IPS-15b (cell line): ENCODE data around the gene ADAMTSL3.
"Not testable (repeated sequence)": the region's sequence is repeated elsewhere in the genome, so short reads cannot be mapped to it uniquely, and the experiment has no call there.

ENCODE experiments used
- H3K27me3 ChIP-seq: one replicate; pipeline ENCODE4 v1.6.1; 2013; ENCODE audit warnings: low read length; ENCODE audit not compliant: control insufficient read depth, insufficient read depth
- H3K36me3 ChIP-seq: one replicate; pipeline ENCODE4 v1.6.1; 2013; ENCODE audit warnings: low read length; ENCODE audit not compliant: control insufficient read depth, insufficient read depth
- H3K4me1 ChIP-seq: one replicate; pipeline ENCODE4 v1.6.1; 2013; ENCODE audit warnings: mild to moderate bottlenecking, low read length; ENCODE audit not compliant: control insufficient read depth, insufficient read depth
- H3K4me3 ChIP-seq: one replicate; pipeline ENCODE4 v1.5.1; 2013; ENCODE audit warnings: low read depth, low read length
- H3K9ac ChIP-seq: one replicate; pipeline ENCODE4 v1.6.1; 2013; ENCODE audit warnings: low read depth, mild to moderate bottlenecking, low read length
- H3K9me3 ChIP-seq: one replicate; pipeline ENCODE4 v1.6.1; 2013; ENCODE audit warnings: mild to moderate bottlenecking, low read length; ENCODE audit not compliant: control insufficient read depth, insufficient read depth

The ADAMTSL3 gene

GRCh38 chr15:83733206-83733605 is 79.3 kb downstream of the ADAMTSL3 start:
- Histone ChIP-seq H3K9me3 (no peaks in the 10 kb centered on the region), H3K4me3 (no peak overlapping the region), H3K27me3 (no peaks in the 10 kb centered on the region), H3K4me1 (peaks cover 3% of the 10 kb centered on the region), H3K9ac (no peak overlapping the region), H3K36me3 (no peaks in the 10 kb centered on the region)

GRCh38 chr15:83733691-83734090 is 79.8 kb downstream of the ADAMTSL3 start:
- Histone ChIP-seq H3K9ac (no peak overlapping the region), H3K4me1 (peaks cover 3% of the 10 kb centered on the region), H3K27me3 (no peaks in the 10 kb centered on the region)

DNA sequence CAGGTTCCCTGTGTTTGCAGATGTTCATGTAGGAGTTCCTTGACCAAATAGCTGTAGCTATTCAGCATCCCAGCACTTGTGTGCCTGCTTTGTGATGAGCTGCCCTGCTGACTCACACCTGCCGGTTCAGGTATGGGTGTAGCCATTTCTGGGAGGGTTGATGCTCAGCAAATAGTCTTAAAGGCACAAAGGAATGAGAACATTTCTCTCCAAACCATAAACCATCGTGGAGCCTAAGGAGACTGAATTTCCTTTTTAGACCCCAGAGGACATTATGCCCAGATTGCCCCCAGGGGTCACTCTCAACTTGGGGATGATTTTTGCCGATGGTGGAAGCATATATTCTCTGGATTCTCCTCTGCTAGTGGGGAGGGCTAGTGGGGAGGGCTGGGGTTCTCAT is 80.6 kb downstream of the ADAMTSL3 start:
- no peaks in the 10 kb centered on the region for H3K9me3 ChIP-seq
- peaks cover 3% of the 10 kb centered on the region for H3K4me1 ChIP-seq
- no peaks in the 10 kb centered on the region for H3K36me3 ChIP-seq
- H3K4me3 ChIP-seq = no peak overlapping the region
- no peak overlapping the region for H3K9ac ChIP-seq
- no peaks in the 10 kb centered on the region for H3K27me3 ChIP-seq

More at GRCh38 chr15:83733691-83734090, 79.8 kb downstream of the ADAMTSL3 start:
- H3K4me3 ChIP-seq = no peak overlapping the region
- no peaks in the 10 kb centered on the region for H3K36me3 ChIP-seq
- no peaks in the 10 kb centered on the region for H3K9me3 ChIP-seq

- Histone ChIP-seq H3K9me3 (no peaks in the 10 kb centered on the region), H3K36me3 (no peaks in the 10 kb centered on the region), H3K4me3 (no peak overlapping the region), H3K27me3 (no peaks in the 10 kb centered on the region), H3K4me1 (no peaks in the 10 kb centered on the region), H3K9ac (no peak overlapping the region)
Measured at GRCh38 chr15:83739629-83740028, 85.7 kb downstream of the ADAMTSL3 start.

GRCh38 chr15:83745771-83746170 is 91.8 kb downstream of the ADAMTSL3 start:
- no peaks in the 10 kb centered on the region for H3K4me1 ChIP-seq
- no peaks in the 10 kb centered on the region for H3K27me3 ChIP-seq
- H3K9me3 ChIP-seq = no peaks in the 10 kb centered on the region
- no peak overlapping the region for H3K4me3 ChIP-seq
- no peaks in the 10 kb centered on the region for H3K36me3 ChIP-seq
- H3K9ac ChIP-seq = no peak overlapping the region

DNA sequence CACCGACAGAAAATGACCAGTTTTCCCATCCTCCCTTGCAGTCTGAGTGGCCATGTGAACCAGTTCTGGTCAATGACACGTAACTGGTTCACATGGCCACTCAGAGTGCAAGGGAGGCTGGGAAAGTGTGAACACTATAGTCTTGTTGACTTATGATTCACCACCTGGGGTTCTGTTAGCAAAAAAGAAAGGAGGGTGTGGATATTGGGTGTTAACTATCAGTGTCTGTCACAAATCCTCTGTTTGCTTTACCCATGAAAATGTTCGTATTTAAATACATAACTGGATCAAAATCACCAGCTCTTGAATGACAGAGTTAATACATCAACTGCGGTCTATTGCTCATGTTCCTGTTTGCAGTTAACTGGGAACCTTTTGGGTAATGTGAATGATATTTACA is 92.3 kb downstream of the ADAMTSL3 start:
- H3K36me3 ChIP-seq = no peaks in the 10 kb centered on the region
- H3K4me3 ChIP-seq = no peak overlapping the region
- no peaks in the 10 kb centered on the region for H3K4me1 ChIP-seq
- H3K9me3 ChIP-seq = no peaks in the 10 kb centered on the region
- no peak overlapping the region for H3K9ac ChIP-seq
- no peaks in the 10 kb centered on the region for H3K27me3 ChIP-seq

DNA sequence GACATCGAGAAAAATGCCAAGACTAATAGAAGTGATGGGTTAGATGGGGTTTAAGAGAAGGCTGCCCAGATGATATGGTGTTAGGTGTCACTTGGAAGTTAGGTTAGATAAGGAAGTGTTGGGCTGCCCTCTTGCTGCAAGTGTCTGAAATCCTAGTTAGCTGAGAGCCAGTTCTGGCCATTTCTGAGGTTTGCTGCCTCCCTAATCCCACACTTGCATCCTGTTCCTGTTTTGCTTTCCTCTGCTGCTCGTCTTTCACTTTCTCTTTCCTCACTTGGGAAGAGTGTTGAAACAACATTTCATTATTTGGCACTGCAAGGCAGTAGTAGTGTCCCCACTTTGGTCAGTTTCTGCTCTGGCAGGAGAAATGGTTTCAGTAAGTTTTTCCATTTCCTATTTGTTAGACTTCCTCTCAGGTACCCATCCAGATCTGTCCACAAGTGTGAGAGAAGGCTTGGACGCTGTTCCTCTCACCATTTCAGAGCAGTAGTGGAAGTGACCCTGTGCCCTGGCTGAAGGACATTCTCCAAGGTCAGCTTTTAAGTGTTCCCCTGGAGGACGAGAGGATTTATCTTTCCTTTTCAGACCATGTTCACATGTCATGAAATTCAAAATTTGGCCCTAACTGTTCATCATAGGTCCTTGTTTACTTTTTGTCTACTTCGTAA is 93.3 kb downstream of the ADAMTSL3 start:
- Histone ChIP-seq H3K4me3 (no peak overlapping the region), H3K9me3 (no peaks in the 10 kb centered on the region), H3K27me3 (no peaks in the 10 kb centered on the region), H3K4me1 (no peaks in the 10 kb centered on the region), H3K9ac (no peak overlapping the region), H3K36me3 (no peaks in the 10 kb centered on the region)

- H3K4me3 ChIP-seq = no peak overlapping the region
- H3K9ac ChIP-seq = no peak overlapping the region
- H3K9me3 ChIP-seq = no peaks in the 10 kb centered on the region
- H3K36me3 ChIP-seq = no peaks in the 10 kb centered on the region
- H3K4me1 ChIP-seq = no peaks in the 10 kb centered on the region
- H3K27me3 ChIP-seq = no peaks in the 10 kb centered on the region
Measured at GRCh38 chr15:83747718-83748110, 93.8 kb downstream of the ADAMTSL3 start.

DNA sequence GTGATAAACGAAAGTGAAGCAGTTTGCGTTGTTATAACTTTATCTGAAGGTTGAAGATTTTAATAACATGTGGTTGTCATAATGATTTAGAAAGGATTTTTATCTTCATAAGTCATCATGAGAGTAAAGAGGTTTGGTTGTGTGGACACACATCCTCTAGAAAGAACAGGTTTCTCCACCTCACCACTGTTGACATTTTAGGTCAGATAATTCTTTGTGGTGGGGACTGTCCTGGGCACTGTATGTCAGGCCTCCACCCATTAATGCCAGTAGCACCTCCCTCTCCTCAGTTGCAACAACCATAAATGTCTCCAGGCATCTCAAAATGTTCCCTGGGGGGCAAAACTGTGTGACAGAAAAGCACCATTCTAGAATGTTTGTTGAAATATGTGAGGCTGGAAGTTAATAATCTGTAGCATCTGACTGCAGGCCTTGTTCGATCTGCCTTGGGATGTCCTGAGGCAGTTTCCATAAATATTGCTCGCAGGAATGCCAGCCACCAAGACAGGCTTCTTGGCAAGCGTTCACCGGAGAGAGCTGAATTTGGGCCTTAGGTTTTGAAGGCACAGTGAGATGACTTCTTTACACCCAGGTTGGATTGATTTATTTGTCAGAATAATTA is 100.1 kb downstream of the ADAMTSL3 start:
- Histone ChIP-seq H3K4me1 (no peaks in the 10 kb centered on the region), H3K4me3 (no peak overlapping the region), H3K27me3 (no peaks in the 10 kb centered on the region), H3K9me3 (no peaks in the 10 kb centered on the region), H3K36me3 (no peaks in the 10 kb centered on the region), H3K9ac (no peak overlapping the region)

GRCh38 chr15:83757291-83757690 is 103.4 kb downstream of the ADAMTSL3 start:
- not testable (repeated sequence) for H3K36me3 ChIP-seq, H3K9me3 ChIP-seq, H3K4me1 ChIP-seq, H3K4me3 ChIP-seq, H3K27me3 ChIP-seq, H3K9ac ChIP-seq

- H3K36me3 ChIP-seq = no peaks in the 10 kb centered on the region
- no peaks in the 10 kb centered on the region for H3K4me1 ChIP-seq
- no peaks in the 10 kb centered on the region for H3K9me3 ChIP-seq
- no peaks in the 10 kb centered on the region for H3K27me3 ChIP-seq
- no peak overlapping the region for H3K9ac ChIP-seq
- no peak overlapping the region for H3K4me3 ChIP-seq
Measured at GRCh38 chr15:83762367-83762766, 108.4 kb downstream of the ADAMTSL3 start.

DNA sequence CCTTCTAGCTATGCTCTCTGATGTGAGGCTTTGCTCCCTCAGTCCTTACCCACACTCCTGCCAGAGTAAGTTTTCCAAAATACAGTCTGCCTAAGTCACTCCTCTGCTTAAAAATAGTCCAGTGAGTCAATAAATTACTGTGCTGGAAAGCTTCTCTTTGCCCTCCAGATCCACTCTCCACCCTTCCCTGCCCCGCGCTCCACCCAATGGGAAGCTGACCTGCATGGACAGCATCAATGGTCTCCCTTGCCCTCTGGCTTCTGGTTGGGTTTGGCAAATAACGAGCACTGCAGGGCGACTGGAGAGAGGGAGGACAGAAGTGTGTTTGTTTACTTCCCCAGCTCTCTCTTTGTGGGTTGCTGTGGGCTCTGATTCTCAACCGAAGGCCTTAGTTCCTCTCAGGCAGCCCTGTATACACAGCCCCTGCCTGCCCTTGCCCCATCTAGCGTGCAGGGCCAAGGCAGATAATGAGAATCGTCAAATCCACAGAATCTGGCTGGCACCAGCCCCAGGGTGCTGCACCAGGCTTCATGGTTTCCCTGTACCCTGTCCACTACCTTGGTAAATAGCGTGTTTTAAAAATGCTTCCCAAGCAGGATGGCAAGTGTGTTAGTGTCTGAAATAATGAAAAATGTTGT is 110.4 kb downstream of the ADAMTSL3 start:
- Histone ChIP-seq H3K4me3 (no peak overlapping the region), H3K4me1 (no peaks in the 10 kb centered on the region), H3K9me3 (no peaks in the 10 kb centered on the region), H3K9ac (no peak overlapping the region), H3K27me3 (no peaks in the 10 kb centered on the region), H3K36me3 (no peaks in the 10 kb centered on the region)
